ENCODE measurements around the gene KAT6B. TPM values are rescaled to one million over a fixed set of nuclear protein-coding genes. Genes with fewer than 3 reads are reported as not detected.

KAT6B gene
- total and polyA plus RNA-seq, 2 of the 8 experiments (the other 6 are each of a cell fraction or from before 2014, with no cell fraction given), result 7.3 to 30.8 TPM

- no peak overlapping the region for H3K56ac ChIP-seq (replicated peaks; ENCODE audit: insufficient read length, low read depth, low read length)
- no peaks in the 10 kb centered on the region for H3K36me3 ChIP-seq (ENCODE audit: control insufficient read depth in 2 of 4, insufficient read depth in 4 of 4, low read length in 3 of 4)
- H2AK5ac ChIP-seq (ENCODE audit: low read depth, low read length), result no peak overlapping the region
- H4K5ac ChIP-seq (ENCODE audit: insufficient read length, low read depth, low read length), result no peak overlapping the region
- H3K27ac ChIP-seq (ENCODE audit: low read depth, low read length), result no peak overlapping the region
- H3K23ac ChIP-seq (ENCODE audit: insufficient read length), result no peak overlapping the region
- FAIRE-seq (no peak), DNase-seq (ENCODE audit: low read depth in 1 of 2, low spot score in 2 of 2) (no peak)
- H3K14ac ChIP-seq (ENCODE audit: insufficient read length), result no peak overlapping the region
- POLR2A ChIA-PET (ENCODE audit: partially characterized antibody), result interaction anchor here (0.6 kb wide), 1 partner anchor 91 kb away, joined by 3 read pairs; no protein-coding TSS in a partner anchor
- H2BK120ac ChIP-seq (replicated peaks; ENCODE audit: low read depth, low read length), result no peak overlapping the region
- CTCF ChIA-PET (ENCODE audit: partially characterized antibody), result interaction anchor here (1.7 to 2.0 kb wide), 2 partner anchors 24 to 131 kb away, joined by 3 to 5 read pairs; no protein-coding TSS in a partner anchor
- H2BK5ac ChIP-seq (ENCODE audit: low read depth, low read length), result no peak overlapping the region
- H3K4me1 ChIP-seq (replicated peaks in 1 of 4; ENCODE audit: control insufficient read depth in 3 of 4, insufficient read depth in 4 of 4, low read length in 3 of 4), result no peaks in the 10 kb centered on the region; a peak in 2 of 7 replicates
- no peak overlapping the region for H2BK15ac ChIP-seq (ENCODE audit: low read length)
- H2BK20ac ChIP-seq (ENCODE audit: low read length), result 0 out of 2 replicates have a peak overlapping the region, but pooled peaks have one; percentile 34
- WGBS, 2 experiments (ENCODE audit: extremely low coverage in 1 of 2, insufficient coverage in 1 of 2, insufficient read length in 1 of 2, insufficient replicate concordance in 2 of 2, low coverage in 1 of 2, low lambda C conversion rate in 2 of 2, missing lambda C conversion rate in 1 of 2), result 78% methylated on average over 1 of the region's 1 CpG; no CpG with 5 or more reads in 1 of the 2 experiments
- TF ChIP-seq RFX5 (IDR thresholded peaks at IDR 0.05; ENCODE audit: borderline replicate concordance, low read depth, low read length) (no peak), ZNF274 (IDR thresholded peaks at IDR 0.05; ENCODE audit: borderline replicate concordance, extremely low read depth, low read length) (no peak), CHD1 (IDR thresholded peaks at IDR 0.05; ENCODE audit: low read depth, low read length) (no peak), SUZ12 (IDR thresholded peaks at IDR 0.05; ENCODE audit: low read length) (no peak)
- no peaks in the 10 kb centered on the region for H3K79me1 ChIP-seq (ENCODE audit: low read depth, low read length)
- H3K4ac ChIP-seq (replicated peaks; ENCODE audit: insufficient read length, low read depth, low read length), result no peak overlapping the region
- H3K9me3 ChIP-seq (ENCODE audit: insufficient read depth in 2 of 2, low read depth in 1 of 2, low read length in 1 of 2), result no peaks in the 10 kb centered on the region
- H4K91ac ChIP-seq (replicated peaks; ENCODE audit: insufficient read length, low read length), result peak overlapping the region; percentile 3
- no peaks in the 10 kb centered on the region for H3K79me2 ChIP-seq (ENCODE audit: control insufficient read depth in 1 of 2, insufficient read depth in 2 of 2, low read length in 2 of 2)
- H2BK12ac ChIP-seq (ENCODE audit: low read depth, low read length), result peak overlapping the region; percentile 60; the same call in 1 of the 2 replicates
- H4K20me1 ChIP-seq (replicated peaks in 1 of 2; ENCODE audit: control insufficient read depth in 1 of 2, insufficient read depth in 2 of 2, low read length in 2 of 2), result no peaks in the 10 kb centered on the region
- no peak overlapping the region for H4K8ac ChIP-seq (ENCODE audit: extremely low read depth, insufficient read depth, low read length)
- H3K4me3 ChIP-seq (ENCODE audit: extremely low read depth in 1 of 4, insufficient read depth in 2 of 4, low read depth in 3 of 4, low read length in 4 of 4), result no peak overlapping the region
- H3K27me3 ChIP-seq (replicated peaks in 1 of 4; ENCODE audit: control insufficient read depth in 3 of 4, extremely low read depth in 1 of 4, insufficient read depth in 3 of 4, low read length in 3 of 4), result no peaks in the 10 kb centered on the region
- H3K9ac ChIP-seq (replicated peaks in 1 of 4; ENCODE audit: extremely low read depth in 1 of 4, low read depth in 3 of 4, low read length in 3 of 4), result no peak overlapping the region
- no peak overlapping the region for H2AFZ ChIP-seq (ENCODE audit: low read length)
- H3K4me2 ChIP-seq (ENCODE audit: insufficient read depth in 1 of 2, low read depth in 2 of 2, low read length in 2 of 2), result no peak overlapping the region
- no peaks in the 10 kb centered on the region for H3K23me2 ChIP-seq (ENCODE audit: low read depth, low read length)
- H3K18ac ChIP-seq (ENCODE audit: extremely low read depth, low read length), result no peak overlapping the region
These were observed 41.9 kb upstream of the KAT6B start for GRCh38 chr10:74784462-74784861.

All from H1 (cell line).